Activated CD8-positive, alpha-beta memory T cell treated with anti-CD3 and anti-CD28 coated beads, Interleukin-2, amount 50 U/mL, for 24 hours (primary cell): Measurements from ENCODE around the gene MAP2K2.
"Not testable (repeated sequence)": the region's sequence is repeated elsewhere in the genome, so short reads cannot be mapped to it uniquely, and the experiment has no call there.

Experiments
- DNase-seq: peaks from one replicate; pipeline ENCODE4 v3.0.0-alpha.2; 2020; ENCODE audit errors: extremely low read depth

The MAP2K2 gene

DNA sequence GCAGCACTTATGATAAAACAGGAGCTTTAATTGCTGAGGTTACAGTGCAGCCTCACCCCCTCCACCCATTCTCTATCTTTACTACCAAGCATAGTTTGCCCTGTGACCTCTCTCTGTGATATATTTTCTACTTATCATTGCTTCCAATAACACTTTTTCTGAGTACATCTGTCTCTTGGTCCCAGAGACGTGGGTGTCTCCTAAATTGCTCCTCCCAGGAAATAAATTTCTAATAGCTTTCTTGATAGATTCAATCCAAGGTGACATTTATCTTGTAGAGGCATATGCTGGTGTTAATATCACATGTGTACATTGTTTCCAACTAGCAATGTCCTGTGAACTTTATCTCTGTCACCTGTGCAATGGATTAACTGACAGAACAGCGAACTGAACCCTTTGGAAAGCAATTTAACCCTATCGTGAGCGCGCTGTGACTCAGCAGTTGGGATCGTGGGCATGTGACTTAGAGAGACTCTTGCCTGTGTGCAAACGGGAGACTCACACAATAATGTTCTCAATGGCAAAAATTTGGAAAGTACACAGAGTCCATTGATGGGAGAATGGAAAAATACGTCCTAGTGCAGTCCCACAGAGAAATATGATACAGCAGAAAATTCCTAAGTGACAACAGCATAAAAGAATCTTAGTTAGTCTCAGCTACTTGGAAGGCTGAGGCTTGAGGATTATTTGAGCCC is 7.0 kb upstream of the MAP2K2 start:
- no peak for DNase-seq

DNA sequence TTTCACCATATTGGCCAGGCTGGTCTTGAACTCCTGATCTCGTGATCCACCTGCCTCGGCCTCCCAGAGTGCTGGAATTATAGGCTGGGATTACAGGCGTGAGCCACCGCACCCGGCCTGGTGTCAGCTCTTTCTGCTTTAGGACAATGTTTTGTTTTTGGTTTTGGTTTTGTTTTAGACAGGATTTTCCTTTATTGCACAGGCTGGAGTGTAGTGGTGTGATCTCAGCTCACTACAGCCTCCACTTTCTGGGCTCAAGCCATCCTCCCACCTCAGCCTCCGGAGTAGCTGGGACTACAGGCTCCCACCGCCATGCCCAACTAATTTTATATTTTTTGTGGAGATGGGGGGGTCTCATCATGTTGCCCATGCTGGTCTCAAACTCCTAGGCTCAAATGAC is 5.1 kb upstream of the MAP2K2 start:
- not testable (repeated sequence) for DNase-seq

- not testable (repeated sequence) for DNase-seq
Observed at GRCh38 chr19:4127322-4127721, 3.4 kb upstream of the MAP2K2 start.

GRCh38 chr19:4124638-4125037 is 716 bp upstream of the MAP2K2 start:
- DNase-seq: no peak

GRCh38 chr19:4122480-4122879 is 1.4 kb downstream of the MAP2K2 start:
- no peak for DNase-seq

DNA sequence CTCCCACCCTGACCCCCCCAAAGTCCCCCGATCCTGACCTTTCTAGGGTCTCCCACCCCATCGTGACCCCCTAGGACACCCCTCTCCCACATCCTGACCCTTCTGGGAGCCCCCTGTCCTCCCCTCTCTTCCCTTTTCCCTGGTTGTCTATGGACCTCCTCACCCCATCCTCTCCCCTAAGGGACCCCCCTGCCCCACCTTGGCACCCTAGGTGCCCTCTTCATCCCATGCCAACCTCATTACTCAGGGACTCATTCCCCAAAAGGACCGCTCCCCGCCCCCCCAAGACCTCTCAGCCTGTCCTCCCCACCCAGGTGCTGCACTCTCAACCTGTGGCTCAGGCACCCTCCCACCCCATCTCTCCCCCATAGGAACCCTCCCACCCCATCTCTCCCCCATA is 2.1 kb downstream of the MAP2K2 start:
- no peak for DNase-seq

GRCh38 chr19:4121273-4121612 is 2.7 kb downstream of the MAP2K2 start:
- no peak for DNase-seq

DNA sequence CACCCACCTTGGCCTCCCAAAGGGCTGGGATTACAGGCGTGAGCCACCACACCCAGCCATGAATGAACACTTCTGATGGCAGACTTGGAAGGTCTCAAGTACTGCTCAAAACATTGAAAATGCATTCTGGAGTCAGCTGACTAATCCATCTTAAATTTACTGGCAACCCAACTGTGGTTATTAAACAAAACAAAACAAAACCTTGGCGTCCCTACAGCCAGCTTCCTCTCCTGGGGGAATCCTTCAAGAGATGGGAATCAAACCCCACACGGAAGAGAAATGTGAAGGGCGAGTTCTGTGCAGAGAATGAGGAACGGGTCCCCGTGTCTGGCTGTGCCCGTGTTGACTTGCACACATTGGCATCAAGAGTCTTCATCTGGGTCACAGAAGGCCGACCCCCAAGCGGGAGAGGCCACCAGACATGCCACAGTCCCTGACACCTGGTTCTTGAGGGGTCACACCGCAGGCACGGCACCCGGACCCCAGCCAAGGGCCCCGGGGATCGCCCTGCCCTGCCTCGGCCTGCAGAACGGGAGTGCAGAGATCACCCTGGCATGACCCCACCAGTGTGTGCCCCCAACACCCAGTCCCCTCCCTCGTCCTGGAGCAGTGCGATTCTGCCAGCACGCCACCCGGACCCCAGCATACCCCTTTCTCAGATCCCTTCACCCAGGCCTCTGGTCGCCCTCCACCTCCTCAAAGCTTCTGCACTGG is 3.2 kb downstream of the MAP2K2 start:
- DNase-seq: no peak

GRCh38 chr19:4119763-4120162 is 4.2 kb downstream of the MAP2K2 start:
- DNase-seq: no peak

GRCh38 chr19:4115818-4116385 is 8.0 kb downstream of the MAP2K2 start:
- no peak for DNase-seq

DNA sequence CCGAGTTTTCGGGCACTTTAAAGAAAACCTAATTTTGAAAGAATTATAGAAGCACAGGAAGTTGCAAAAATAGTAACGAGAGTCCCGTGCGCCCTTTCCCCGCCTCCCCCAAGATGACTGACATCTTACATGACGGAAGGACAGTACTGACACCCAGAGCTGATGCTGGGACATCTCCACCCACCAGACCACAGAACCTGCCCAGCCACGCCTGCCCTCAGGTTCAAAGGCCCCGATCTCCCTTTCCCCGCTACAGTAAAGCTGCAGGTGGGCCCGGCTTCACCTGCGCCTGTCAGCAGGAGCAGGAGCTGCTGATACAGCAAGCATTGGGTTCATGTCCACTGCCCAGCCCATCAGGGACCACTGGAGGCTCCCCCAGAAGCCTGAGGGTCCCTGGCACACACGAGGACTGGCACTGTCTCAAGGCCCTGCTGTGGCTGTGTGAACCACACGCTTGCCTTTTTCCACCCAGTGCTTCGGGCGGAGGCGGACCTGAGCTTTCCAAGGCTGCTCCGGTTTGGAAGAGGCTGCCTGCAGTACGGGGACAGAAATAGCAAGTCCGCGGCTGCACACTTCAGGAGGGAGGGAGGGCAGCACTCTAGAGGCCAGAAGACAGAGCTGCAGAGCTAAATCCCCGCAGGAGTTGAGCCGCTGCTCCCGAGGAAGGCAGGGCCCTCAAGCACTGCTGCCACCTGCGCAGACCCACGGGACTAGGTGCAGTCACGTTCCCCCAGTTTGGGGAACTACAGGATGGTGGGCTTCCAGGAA is 8.7 kb downstream of the MAP2K2 start:
- no peak for DNase-seq

- no peak for DNase-seq
Observed at GRCh38 chr19:4114181-4114580, 9.7 kb downstream of the MAP2K2 start.

- DNase-seq: no peak
Observed at GRCh38 chr19:4113398-4114088, 10.4 kb downstream of the MAP2K2 start.

GRCh38 chr19:4112367-4112766 is 11.6 kb downstream of the MAP2K2 start:
- no peak for DNase-seq

DNA sequence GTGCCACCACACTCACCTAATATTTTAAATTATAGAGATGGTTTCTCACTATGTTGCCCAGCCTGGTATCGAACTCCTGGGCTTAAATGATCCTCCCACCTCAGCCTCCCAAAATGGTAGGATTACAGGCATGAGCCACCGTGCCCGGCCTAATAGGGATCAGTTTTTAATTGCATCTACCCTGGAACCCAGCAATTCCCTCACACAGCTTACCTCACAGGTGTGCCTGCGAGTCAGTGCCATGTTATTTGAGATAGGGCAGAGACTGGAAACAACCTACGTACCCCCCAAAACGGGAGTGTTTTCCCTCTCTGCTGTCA is 14.3 kb downstream of the MAP2K2 start:
- DNase-seq: no peak

- no peak for DNase-seq
Observed at GRCh38 chr19:4108767-4109625, 14.9 kb downstream of the MAP2K2 start.

DNA sequence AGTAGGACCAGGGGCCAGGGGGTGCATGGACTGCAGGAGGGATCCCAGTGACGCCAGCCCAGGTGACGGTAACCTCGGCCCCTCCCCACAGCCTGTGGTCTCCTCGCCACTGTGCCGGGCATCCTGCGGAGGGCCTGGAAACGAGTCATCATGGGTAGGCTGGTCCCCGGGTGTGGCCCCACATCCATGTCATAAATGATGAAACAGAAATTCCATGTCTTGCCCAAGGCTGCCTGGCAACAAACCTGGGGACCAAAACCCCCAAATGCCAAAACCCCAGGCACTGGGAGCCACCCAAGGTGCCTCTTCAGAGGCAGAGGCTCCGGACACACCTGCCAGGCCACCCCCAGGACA is 20.9 kb downstream of the MAP2K2 start:
- DNase-seq: no peak

GRCh38 chr19:4102339-4103079 is 21.4 kb downstream of the MAP2K2 start:
- no peak for DNase-seq

DNA sequence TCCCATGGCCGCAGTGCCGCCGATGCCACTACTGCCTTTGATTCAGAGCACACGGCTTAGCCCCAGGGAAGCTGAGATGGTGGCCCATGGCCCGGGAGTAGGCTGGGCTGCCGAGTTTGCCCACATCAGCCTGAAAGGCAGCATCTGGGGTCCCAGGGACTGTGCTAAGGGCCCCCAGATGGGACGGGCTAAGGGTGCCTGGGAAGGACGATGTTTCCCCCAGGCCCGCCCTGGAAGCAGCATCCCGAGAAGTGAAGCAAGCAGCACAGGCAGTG is 22.5 kb downstream of the MAP2K2 start:
- DNase-seq: no peak

GRCh38 chr19:4100647-4101495 is 23.1 kb downstream of the MAP2K2 start:
- no peak for DNase-seq
